Stimulated activated CD8-positive, alpha-beta memory T cell treated with anti-CD3 and anti-CD28 coated beads, Interleukin-12 subunit alpha, Interleukin-12 subunit beta, amount 100 ng/mL, for 4 hours (primary cell): ENCODE results near the gene SLC16A11.

Source experiments
- DNase-seq: peaks from one replicate; pipeline ENCODE4 v3.0.0-alpha.2; 2020; ENCODE audit warnings: low read depth

Gene SLC16A11

GRCh38 chr17:7025245-7025644, 18.6 kb downstream of the SLC16A11 start:
- no peak for DNase-seq

GRCh38 chr17:7024402-7024785, 19.5 kb downstream of the SLC16A11 start:
- no peak for DNase-seq

GRCh38 chr17:7023576-7024401, 20.1 kb downstream of the SLC16A11 start:
- DNase-seq = peak; percentile 84

- no peak for DNase-seq
These were observed 20.9 kb downstream of the SLC16A11 start, which contains the start of gene BCL6B for GRCh38 chr17:7022781-7023571. TSS of gene BCL6B (plus strand) at chr17:7023050. CDS start at chr17:7023672, 622 bp downstream.

GRCh38 chr17:7021993-7022778, 21.7 kb downstream of the SLC16A11 start:
- peak; percentile 67 for DNase-seq

- DNase-seq = no peak
These were observed 22.8 kb downstream of the SLC16A11 start for GRCh38 chr17:7020894-7021664.

- DNase-seq = no peak
These were observed 23.9 kb downstream of the SLC16A11 start for GRCh38 chr17:7019839-7020519.

GRCh38 chr17:7019367-7019766, 24.5 kb downstream of the SLC16A11 start:
- no peak for DNase-seq

GRCh38 chr17:7018331-7018964, 25.4 kb downstream of the SLC16A11 start:
- no peak for DNase-seq

GRCh38 chr17:7017827-7018200, 26.1 kb downstream of the SLC16A11 start:
- DNase-seq = no peak

- DNase-seq = no peak
These were observed 26.7 kb downstream of the SLC16A11 start for GRCh38 chr17:7016886-7017826.

GRCh38 chr17:7016418-7016817, 27.5 kb downstream of the SLC16A11 start:
- DNase-seq = no peak

GRCh38 chr17:7014995-7015958, 28.6 kb downstream of the SLC16A11 start:
- DNase-seq = peak; percentile 63

- DNase-seq = peak; percentile 98
These were observed 29.5 kb downstream of the SLC16A11 start for GRCh38 chr17:7014261-7014994.

- DNase-seq = no peak
These were observed 32.0 kb downstream of the SLC16A11 start for GRCh38 chr17:7011942-7012254.

- DNase-seq = no peak
These were observed 32.5 kb downstream of the SLC16A11 start for GRCh38 chr17:7011415-7011814.

- no peak for DNase-seq
These were observed 33.4 kb downstream of the SLC16A11 start for GRCh38 chr17:7010523-7010922.

GRCh38 chr17:7007143-7007542, 36.7 kb downstream of the SLC16A11 start:
- DNase-seq = no peak
